Upper lobe of left lung (tissue), 4 donors: Measurements from ENCODE around the gene PFDN1.

Experiments
- CTCF ChIP-seq, 6 experiments: fragments of 450-650 bp in 4 of 6; fragments of 200-600 bp in 2 of 6; sonication (generic) in 2 of 6; IDR thresholded peaks; one replicate each; pipeline ENCODE4 v1.5.1; 2016 to 2019; ENCODE audit warnings: antibody characterized with exemption in 6 of 6
- EP300 ChIP-seq, 4 donors: sonication (generic); formaldehyde crosslinking; IDR thresholded peaks; one replicate each; pipeline ENCODE4 v1.5.1; 2017; ENCODE audit warnings: antibody characterized with exemption in 4 of 4, control low read depth in 2 of 4
- POLR2A ChIP-seq, 4 donors: fragments of 450-650 bp; IDR thresholded peaks; one replicate each; pipeline ENCODE4 v1.5.1; 2016 to 2017; ENCODE audit warnings: antibody characterized with exemption in 4 of 4, mild to moderate bottlenecking in 2 of 4
- POLR2AphosphoS5 ChIP-seq, 2 donors: sonication (generic); formaldehyde crosslinking; IDR thresholded peaks; one replicate each; pipeline ENCODE4 v1.5.1; 2017; ENCODE audit warnings: antibody characterized with exemption in 2 of 2

- TF ChIP-seq EP300 (IDR thresholded peaks at IDR 0.05) (no peak), CTCF (IDR thresholded peaks at IDR 0.05) (no peak), POLR2AphosphoS5 (IDR thresholded peaks at IDR 0.05) (no peak), POLR2A (IDR thresholded peaks at IDR 0.05) (no peak)
These were observed 79.3 kb downstream of the PFDN1 start for GRCh38 chr5:140223567-140223966.
